GM19240 (cell line): ENCODE data around the gene CACNB2.
"Not testable (repeated sequence)": the region's sequence is repeated elsewhere in the genome, so short reads cannot be mapped to it uniquely, and the experiment has no call there.

Source experiments
- DNase-seq: peaks from one replicate; pipeline ENCODE4 v3.0.0; 2011; ENCODE audit warnings: low spot score; ENCODE audit not compliant: insufficient read length

Gene CACNB2

DNA sequence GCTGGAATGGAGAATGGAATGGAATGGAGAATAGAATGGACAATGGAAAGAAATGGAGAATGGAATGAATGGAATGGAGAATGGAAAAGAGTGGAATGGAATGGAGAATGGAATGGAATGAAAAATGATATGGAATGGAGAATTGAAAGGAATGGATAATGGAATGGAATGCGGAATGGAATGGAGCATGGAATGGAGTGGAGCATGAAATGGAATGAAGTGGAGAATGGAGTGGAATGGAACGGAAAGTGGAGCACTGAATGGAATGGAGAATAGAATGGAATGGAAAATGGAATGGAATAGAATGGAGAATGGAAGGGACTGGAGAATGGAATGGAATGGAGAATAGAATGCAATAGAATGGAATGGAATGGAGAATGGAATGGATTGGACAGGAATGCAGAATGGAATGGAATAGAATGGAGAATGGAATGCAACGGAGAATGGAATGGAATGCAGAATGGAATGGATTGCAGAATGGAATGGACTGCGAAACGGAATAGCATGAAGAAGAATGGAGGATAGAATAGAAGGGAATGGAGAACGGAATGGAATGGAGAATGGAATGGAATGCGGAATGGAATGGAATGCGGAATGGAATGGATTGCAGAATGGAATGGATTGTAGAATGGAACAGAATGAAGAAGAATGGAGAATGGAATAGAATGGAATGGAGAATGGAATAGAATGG is 421.8 kb downstream of the CACNB2 start:
- no peak for DNase-seq

DNA sequence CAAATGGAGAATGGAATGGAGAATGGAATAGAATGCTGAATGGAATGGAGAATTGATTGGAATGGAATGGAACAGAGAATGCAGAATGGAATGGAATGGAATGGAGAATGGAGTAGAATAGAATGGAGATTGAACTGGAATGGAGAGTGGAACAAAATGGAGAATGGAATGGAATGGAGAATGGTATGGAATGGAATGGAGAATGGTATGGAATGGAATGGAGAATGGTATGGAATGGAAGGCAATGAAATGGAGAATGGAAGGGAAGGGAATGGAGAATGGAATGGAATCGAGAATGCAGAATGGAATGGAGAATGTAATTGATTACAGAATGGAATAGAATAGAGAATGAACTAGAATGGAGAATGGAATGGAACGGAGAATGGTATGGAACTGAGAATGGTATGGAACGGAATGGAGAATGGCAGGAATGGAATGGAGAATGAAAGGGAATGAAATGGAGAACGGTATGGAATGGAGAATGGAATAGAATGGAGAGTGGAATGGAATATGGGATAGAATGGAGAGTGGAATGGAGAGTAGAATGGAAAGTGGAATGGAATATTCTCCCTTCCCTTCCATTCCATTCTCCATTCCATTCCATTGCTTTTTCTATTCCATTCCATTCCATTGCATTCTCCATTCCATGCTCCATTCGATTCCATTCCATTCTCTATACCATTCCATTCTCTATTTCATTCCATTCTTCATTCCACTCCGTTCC is 422.9 kb downstream of the CACNB2 start:
- no peak for DNase-seq

DNA sequence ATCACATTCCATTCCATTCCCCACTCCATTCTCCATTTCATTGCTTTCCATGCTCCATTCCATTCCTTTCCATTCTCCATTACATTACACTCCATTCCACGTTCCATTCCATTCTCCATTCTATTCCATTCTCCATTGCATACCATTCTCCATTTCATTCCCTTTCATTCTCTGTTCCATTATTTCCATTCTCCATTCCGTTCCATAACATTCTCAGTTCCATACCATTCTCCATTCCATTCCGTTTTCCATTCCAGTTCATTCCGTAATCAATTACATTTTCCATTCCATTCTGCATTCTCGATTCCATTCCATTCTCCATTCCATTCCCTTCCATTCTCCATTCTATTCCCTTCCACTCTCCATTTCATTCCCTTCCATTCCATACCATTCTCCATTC is 424.8 kb downstream of the CACNB2 start:
- DNase-seq = no peak

DNA sequence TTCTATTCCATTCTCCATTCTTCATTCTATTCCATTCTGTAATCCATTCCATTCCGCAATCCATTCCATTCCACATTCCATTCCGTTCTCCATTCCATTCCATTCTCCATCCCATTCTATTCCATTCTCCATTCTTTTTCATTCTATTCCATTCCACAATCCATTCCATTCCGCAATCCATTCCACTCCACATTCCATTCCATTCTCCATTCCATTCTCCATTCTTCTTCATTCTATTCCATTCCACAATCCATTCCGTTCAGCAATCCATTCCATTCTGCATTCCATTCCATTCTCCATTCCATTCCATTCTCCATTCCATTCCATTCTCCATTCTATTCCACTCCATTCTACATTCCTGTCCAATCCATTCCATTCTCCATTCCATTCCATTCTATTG is 426.0 kb downstream of the CACNB2 start:
- DNase-seq = no peak

DNA sequence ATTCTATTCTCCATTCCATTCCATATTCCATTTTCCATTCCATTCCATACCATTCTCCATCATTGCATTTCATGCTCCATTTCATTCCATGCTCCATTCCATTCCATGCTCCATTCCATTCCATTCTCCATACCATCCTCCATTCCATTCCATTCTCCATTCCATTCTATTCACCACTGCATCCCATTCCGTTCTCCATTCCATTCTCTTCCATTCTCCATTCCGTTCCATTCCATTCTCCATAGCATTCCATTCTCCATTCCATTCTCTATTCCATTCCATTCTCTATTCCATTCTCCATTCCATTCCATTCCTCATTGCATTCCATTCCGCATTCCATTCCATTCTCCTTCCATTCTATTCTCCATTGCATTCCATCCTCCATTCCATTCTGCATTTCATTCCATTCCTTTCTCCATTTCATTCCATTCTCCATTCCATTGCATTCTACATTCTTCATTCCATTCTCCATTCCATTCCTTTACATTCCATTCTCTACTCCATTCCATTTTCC is 427.2 kb downstream of the CACNB2 start:
- no peak for DNase-seq

DNA sequence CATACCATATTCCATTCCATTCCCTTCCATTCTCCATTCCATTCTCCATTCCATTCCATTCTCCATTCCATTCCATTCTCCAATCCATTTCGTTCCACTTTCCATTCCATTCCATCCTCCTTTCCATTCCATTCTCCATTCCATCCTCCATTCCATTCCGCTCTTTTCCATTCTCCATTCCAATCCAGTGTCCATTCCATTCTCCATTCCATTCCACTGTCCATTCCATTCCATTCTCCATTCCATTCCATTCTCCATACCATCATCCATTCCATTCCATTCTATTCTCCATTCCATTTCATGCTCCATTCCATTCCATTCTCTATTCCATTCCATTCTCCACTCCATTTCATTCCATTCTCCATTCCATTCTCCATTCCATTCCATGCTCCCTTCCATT is 430.2 kb downstream of the CACNB2 start:
- DNase-seq = not testable (repeated sequence)

DNA sequence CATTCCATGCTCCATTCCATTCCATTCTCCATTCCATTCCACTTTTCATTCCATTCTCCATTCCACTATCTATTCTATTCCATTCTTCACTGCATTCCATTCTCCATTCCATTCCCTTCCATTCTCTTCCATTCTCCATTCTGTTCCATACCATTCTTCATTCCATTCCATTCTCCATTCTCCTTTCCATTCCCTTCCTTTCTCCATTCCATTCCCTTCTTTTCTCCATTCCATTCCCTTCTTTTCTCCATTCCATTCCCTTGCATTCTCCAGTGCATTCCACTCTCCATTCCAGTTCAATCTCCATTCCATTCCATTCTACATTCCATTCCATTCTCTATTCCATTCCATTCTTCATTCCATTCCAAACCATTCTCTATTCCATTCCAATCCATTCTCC is 430.9 kb downstream of the CACNB2 start:
- no peak for DNase-seq

DNA sequence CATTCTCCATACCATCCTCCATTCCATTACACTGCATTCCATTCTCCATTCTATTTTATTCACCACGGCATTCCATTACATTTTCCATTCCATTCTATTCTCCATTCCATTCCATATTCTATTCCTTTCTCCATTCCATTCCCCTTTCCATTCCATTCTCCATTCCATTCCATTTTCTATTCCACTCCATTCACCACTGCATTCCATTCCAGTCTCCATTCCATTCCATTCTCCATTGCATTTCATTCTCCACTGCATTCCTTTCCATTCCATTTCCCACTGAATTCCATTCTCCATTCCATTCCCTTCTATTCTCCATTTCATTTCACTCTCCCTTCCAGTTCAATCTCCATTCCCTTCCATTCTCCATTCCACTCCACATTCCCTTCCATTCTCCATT is 431.6 kb downstream of the CACNB2 start:
- no peak for DNase-seq

DNA sequence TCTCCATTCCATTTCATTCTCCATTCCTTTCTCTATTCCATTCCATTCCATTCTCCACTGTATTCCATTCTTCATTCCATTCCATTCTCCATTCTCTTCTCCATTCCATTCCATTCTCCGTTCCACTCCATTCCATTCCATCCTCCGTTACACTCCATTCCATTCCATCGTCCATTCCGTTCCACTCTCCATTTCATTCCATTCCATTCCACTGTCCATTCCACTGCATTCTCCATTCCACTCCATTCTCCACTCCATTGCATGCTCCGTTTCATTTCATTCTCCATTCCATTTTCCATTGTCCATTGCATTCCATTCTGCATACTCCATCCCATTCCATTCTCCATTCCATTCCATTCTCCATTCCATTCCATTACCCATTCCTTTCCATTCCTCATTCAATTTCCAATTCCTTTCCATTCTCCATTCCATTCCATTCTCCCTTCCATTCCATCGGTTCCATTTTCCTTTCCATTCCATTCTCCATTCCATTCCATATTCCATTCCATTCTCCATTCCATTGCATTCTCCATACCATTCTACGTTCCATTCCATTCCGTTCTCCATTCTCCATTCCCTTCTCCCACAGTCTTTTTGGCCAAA is 432.8 kb downstream of the CACNB2 start:
- no peak for DNase-seq

DNA sequence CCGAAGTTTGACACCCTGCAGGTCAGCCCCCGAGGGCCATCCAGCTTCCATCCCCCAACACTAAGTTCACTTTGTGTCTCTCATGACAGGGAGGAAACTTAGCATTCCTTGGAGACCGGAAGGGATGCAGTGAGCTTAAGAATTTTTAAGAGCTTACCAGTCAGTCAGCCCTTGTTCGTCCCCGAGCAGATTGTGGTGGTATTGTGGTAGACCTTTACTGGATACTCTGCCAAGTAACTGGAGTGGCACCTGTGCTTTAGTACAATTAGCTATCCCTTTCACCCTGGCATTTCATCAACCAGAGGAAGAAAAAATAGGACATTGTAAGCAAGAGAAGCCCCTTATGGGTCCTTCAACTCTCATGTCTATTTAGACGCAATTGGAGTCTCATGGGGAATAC is 436.4 kb downstream of the CACNB2 start:
- no peak for DNase-seq

DNA sequence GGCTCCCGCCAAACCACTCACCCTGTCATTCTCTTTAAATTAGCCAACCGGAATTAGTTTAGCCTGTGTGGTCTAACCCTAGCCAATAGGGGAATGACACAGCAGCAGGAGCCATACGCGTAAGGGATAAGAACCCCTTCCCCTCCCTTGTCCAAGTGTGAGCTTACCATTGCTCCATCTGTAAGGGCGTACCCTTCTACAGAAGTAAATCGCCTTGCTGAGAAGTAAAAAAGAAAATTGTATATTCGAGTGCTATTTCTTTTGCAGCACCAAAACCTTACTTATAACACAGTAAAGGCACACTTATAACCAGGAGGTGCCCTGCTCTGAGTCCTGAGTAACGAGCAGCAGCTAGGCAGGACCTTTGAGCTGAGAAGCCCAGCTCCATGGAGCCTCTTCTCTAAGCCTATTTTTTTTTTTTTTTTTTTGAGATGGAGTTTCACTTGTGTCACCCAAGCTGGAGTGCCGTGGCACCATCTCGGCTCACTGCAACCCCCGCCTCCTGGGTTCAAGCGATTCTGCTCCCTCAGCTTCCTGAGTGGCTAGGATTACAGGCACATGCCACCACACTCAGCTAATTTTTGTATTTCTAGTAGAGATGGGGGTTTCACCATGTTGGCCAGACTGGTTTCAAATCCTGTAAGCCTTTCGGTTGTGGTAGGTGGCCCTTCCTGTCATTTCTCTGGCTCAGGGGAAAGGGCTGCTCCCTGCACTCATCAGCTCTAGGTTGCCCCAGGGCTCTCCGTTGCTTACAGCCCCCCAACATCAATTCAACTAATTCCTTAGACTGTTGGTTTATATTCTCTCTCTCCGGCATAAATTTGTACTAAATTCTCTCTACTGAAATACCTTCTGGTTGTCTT is 437.8 kb downstream of the CACNB2 start:
- DNase-seq = no peak

DNA sequence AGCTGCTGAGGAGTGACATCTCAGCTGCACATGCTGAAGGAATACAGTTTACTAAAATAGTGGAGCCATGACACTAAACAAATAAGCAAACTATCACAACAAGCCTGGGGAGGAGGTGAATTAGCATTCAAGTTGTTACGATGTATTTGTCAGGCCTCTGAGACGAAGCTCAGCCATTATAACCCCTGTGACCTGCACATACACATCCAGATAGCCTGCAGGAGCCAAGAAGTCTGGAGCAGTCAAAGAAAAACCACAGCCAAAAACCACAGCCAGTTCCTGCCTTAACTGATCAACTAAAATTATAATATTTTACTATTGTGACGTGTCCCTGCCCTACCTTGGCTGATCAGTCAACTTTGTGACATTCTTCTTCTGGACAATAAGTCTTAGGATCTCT is 442.6 kb downstream of the CACNB2 start:
- DNase-seq = no peak

DNA sequence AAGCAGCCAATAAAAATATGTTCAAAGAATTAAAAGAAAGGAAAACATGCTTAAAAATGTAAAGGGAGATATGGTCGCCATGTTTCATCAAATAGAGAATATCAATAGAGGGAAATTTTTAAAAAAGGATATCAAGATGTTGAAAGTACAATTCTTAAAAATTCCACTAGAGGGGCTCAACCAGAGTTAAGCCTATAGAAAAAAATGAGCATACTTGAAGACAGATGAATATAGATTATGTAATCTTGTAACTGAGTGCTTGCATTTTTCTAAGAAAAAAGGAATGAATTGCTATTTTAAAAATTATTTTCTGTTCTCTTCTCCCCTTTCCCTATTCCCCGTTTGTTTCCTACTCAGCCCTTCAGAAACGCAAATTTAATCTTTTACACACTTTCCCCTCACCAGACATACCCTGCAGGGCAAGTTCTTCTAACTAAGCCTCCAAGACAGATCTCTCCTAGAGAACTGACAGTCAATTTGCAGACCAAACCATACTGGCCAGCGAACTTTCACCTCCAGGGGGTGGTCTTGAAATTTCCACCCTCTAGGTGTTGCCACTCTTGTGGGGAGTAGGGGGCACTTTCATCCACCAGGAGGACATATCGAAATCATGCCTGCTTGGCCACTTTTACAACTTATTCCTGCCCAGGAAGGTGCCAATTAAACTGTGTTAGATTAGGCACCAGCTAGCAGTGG is 443.5 kb downstream of the CACNB2 start:
- DNase-seq = no peak

DNA sequence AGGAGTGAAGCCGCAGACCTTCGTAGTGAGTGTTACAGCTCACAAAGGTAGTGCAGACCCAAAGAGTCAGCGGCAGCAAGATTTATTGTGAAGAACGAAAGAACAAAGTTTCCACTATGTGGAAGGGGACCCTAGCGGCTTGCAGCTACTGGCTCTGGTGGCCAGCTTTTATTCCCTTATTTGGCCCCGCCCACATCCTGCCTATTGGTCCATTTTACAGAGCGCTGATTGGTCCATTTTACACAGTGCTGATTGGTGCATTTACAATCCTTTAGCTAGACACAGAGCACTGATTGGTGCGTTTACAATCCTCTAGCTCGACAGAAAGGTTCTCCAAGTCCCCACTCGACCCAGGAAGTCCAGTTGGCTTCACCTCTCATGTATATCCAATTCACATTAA is 446.4 kb downstream of the CACNB2 start:
- DNase-seq = not testable (repeated sequence)

DNA sequence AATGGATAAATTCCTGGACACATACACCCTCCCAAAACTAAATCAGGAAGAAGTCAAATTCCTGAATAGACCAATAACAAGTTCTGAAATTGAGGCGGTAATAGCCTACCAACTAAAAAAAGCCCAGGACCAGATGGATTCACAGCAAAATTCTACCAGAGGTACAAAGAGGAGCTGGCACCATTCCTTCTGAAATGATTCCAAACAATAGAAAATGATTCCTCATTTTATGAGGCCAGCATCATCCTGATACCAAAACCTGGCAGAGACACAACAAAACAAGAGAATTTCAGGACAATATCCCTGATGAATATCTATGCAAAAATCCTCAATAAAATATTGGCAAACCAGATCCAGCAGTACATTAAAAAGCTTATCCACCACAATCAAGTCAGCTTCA is 450.9 kb downstream of the CACNB2 start:
- not testable (repeated sequence) for DNase-seq
